HG02678 (cell line): ENCODE measurements around the gene SMIM38.

Experiments
- ATAC-seq: cut with Tn5 transposase; IDR thresholded peaks from one replicate; pipeline ENCODE4 v1.9.1; 2021; ENCODE audit warnings: mild to moderate bottlenecking, moderate library complexity; ENCODE audit not compliant: unreplicated experiment

SMIM38 gene

GRCh38 chr11:69157822-69158231, 2.1 kb downstream of the SMIM38 start:
- no peak for ATAC-seq

- ATAC-seq = no peak
Measured at GRCh38 chr11:69158301-69159149, 2.8 kb downstream of the SMIM38 start.

- ATAC-seq = no peak
Measured at GRCh38 chr11:69159150-69159852, 3.6 kb downstream of the SMIM38 start.

- ATAC-seq = no peak
Measured at GRCh38 chr11:69160296-69161116, 4.8 kb downstream of the SMIM38 start.

GRCh38 chr11:69161117-69161407, 5.3 kb downstream of the SMIM38 start:
- ATAC-seq = no peak

GRCh38 chr11:69162505-69162904, 6.8 kb downstream of the SMIM38 start:
- ATAC-seq = no peak

GRCh38 chr11:69163842-69164241, 8.1 kb downstream of the SMIM38 start:
- ATAC-seq = no peak

GRCh38 chr11:69164824-69165223, 9.1 kb downstream of the SMIM38 start:
- ATAC-seq = no peak

- no peak for ATAC-seq
Measured at GRCh38 chr11:69165775-69166174, 10.0 kb downstream of the SMIM38 start.

GRCh38 chr11:69166218-69167115, 10.7 kb downstream of the SMIM38 start:
- peak; percentile 88 for ATAC-seq

GRCh38 chr11:69167130-69167915, 11.6 kb downstream of the SMIM38 start:
- ATAC-seq = no peak

- ATAC-seq = no peak
Measured at GRCh38 chr11:69167916-69168691, 12.4 kb downstream of the SMIM38 start.

- ATAC-seq = no peak
Measured at GRCh38 chr11:69169479-69169878, 13.7 kb downstream of the SMIM38 start.

GRCh38 chr11:69170704-69171103, 15.0 kb downstream of the SMIM38 start:
- ATAC-seq = no peak

GRCh38 chr11:69171476-69172240, 15.9 kb downstream of the SMIM38 start:
- ATAC-seq = no peak

GRCh38 chr11:69172674-69173073, 16.9 kb downstream of the SMIM38 start:
- ATAC-seq = no peak

- ATAC-seq = no peak
Measured at GRCh38 chr11:69173331-69173730, 17.6 kb downstream of the SMIM38 start.

GRCh38 chr11:69173925-69174581, 18.3 kb downstream of the SMIM38 start:
- no peak for ATAC-seq
